CD14-positive monocyte (primary cell): Measurements from ENCODE around the gene DOCK1. TPM values are rescaled to one million over a fixed set of nuclear protein-coding genes. Genes with fewer than 3 reads are reported as not detected.

Experiments used
- DNase-seq, 3 donors: peaks; one replicate each; pipeline ENCODE4 v3.0.0-alpha.2; 2011 to 2022
- H2AFZ ChIP-seq: 2 replicates; pipeline ENCODE4 v1.6.0; 2012; ENCODE audit warnings: mild to moderate bottlenecking, low read depth, low read length, inconsistent platforms; ENCODE audit not compliant: insufficient read depth, poor library complexity, severe bottlenecking
- H3K27ac ChIP-seq, 2 donors: 1 replicate in 1 of 2; 2 replicates in 1 of 2; pipeline ENCODE4 v1.5.1; 2012 to 2013; ENCODE audit warnings: low read length in 2 of 2, control low read depth in 1 of 2, inconsistent platforms in 1 of 2, low read depth in 1 of 2, mild to moderate bottlenecking in 1 of 2
- H3K27me3 ChIP-seq, 2 donors: one replicate each; pipeline versions ENCODE4 v1.6.0 to v1.6.1; 2011 to 2013; ENCODE audit warnings: low read length in 2 of 2; ENCODE audit not compliant: control insufficient read depth in 2 of 2, insufficient read depth in 2 of 2
- H3K36me3 ChIP-seq, 2 donors: replicated peaks in 1 of 2; 1 replicate in 1 of 2; 2 replicates in 1 of 2; pipeline versions ENCODE4 v1.5.1 to v1.6.1; 2012 to 2013; ENCODE audit warnings: low read length in 2 of 2, control low read depth in 1 of 2, inconsistent platforms in 1 of 2, mild to moderate bottlenecking in 1 of 2; ENCODE audit not compliant: insufficient read depth in 2 of 2, control insufficient read depth in 1 of 2
- H3K4me1 ChIP-seq, 2 donors: 1 replicate in 1 of 2; 2 replicates in 1 of 2; pipeline versions ENCODE4 v1.5.1 to v1.6.1; 2012 to 2013; ENCODE audit warnings: low read length in 2 of 2, control low read depth in 1 of 2, inconsistent platforms in 1 of 2, mild to moderate bottlenecking in 1 of 2, moderate library complexity in 1 of 2; ENCODE audit not compliant: insufficient read depth in 2 of 2, control insufficient read depth in 1 of 2
- H3K4me2 ChIP-seq: replicated peaks from 2 replicates; pipeline ENCODE3; 2012; ENCODE audit warnings: low read length, moderate library complexity, mild to moderate bottlenecking; ENCODE audit not compliant: poor library complexity, severe bottlenecking; ENCODE audit errors: extremely low read depth
- H3K4me3 ChIP-seq, 3 experiments: fragments of 200-600 bp in 1 of 3; sonication (generic) in 1 of 3; replicated peaks in 1 of 3; 1 replicate in 2 of 3; 2 replicates in 1 of 3; pipeline ENCODE4 v1.5.1; 2011 to 2013; ENCODE audit warnings: low read length in 3 of 3, mild to moderate bottlenecking in 3 of 3, control low read depth in 2 of 3, low read depth in 2 of 3, inconsistent platforms in 1 of 3, moderate library complexity in 1 of 3
- H3K79me2 ChIP-seq: 2 replicates; pipeline ENCODE4 v1.6.0; 2012; ENCODE audit warnings: mild to moderate bottlenecking, control low read depth, inconsistent platforms, low read length, moderate library complexity; ENCODE audit not compliant: insufficient read depth
- H3K9ac ChIP-seq: 2 replicates; pipeline ENCODE4 v1.6.0; 2017; ENCODE audit warnings: low read length, mild to moderate bottlenecking; ENCODE audit not compliant: insufficient read depth, poor library complexity, severe bottlenecking
- H3K9me3 ChIP-seq, 2 donors: replicated peaks in 1 of 2; 1 replicate in 1 of 2; 2 replicates in 1 of 2; pipeline versions ENCODE4 v1.5.1 to v1.6.1; 2012 to 2013; ENCODE audit warnings: low read length in 2 of 2, control low read depth in 1 of 2; ENCODE audit not compliant: control insufficient read depth in 1 of 2, insufficient read depth in 1 of 2
- H4K20me1 ChIP-seq: 2 replicates; pipeline ENCODE4 v1.6.0; 2012; ENCODE audit warnings: mild to moderate bottlenecking, low read length, control low read depth, moderate library complexity; ENCODE audit not compliant: insufficient read depth
- H3K27ac Mint-ChIP-seq, 7 donors: one replicate each; pipeline ENCODE4 v1.8.0; 2020; ENCODE audit warnings: mild to moderate bottlenecking in 7 of 7, mixed read lengths in 7 of 7, moderate library complexity in 6 of 7, inconsistent platforms in 2 of 7
- H3K27me3 Mint-ChIP-seq, 3 donors: one replicate each; pipeline ENCODE4 v1.8.0; 2021 to 2022; ENCODE audit warnings: low read depth in 3 of 3, mild to moderate bottlenecking in 3 of 3, mixed read lengths in 3 of 3, moderate library complexity in 3 of 3, inconsistent platforms in 1 of 3
- H3K36me3 Mint-ChIP-seq, 2 donors: one replicate each; pipeline ENCODE4 v1.8.0; 2020; ENCODE audit warnings: mixed read lengths in 2 of 2, inconsistent platforms in 1 of 2, mild to moderate bottlenecking in 1 of 2
- H3K4me1 Mint-ChIP-seq: one replicate; pipeline ENCODE4 v1.8.0; 2020; ENCODE audit warnings: mild to moderate bottlenecking, mixed read lengths
- H3K4me3 Mint-ChIP-seq, 2 donors: one replicate each; pipeline ENCODE4 v1.8.0; 2020; ENCODE audit warnings: mild to moderate bottlenecking in 2 of 2, mixed read lengths in 2 of 2, moderate library complexity in 1 of 2
- H3K9me3 Mint-ChIP-seq, 7 donors: one replicate each; pipeline ENCODE4 v1.8.0; 2020 to 2022; ENCODE audit warnings: mixed read lengths in 7 of 7, mild to moderate bottlenecking in 6 of 7, moderate library complexity in 6 of 7, inconsistent platforms in 2 of 7
- CTCF ChIP-seq: fragments of 200-600 bp; IDR thresholded peaks from one replicate; pipeline ENCODE4 v1.8.0; 2022; ENCODE audit warnings: antibody characterized with exemption, mild to moderate bottlenecking
- WGBS: methylation state at CpG from one replicate; pipeline ENCODE4 v1.1.5; 2013; ENCODE audit warnings: missing lambda C conversion rate; ENCODE audit not compliant: insufficient coverage; 5-methylcytosine and 5-hydroxymethylcytosine counted together
- intact Hi-C, 2 donors: fragments of 100-400 bp; cut with micrococcal nuclease; formaldehyde crosslinking; loops; one replicate each; pipeline versions ENCODE4 v1.15.0 to v1.15.1; 2023
- polyA plus RNA-seq, 3 donors: library from polyadenylated mRNA; depleted of rRNA in 1 of 3; unstranded in 2 of 3; stranded (reverse) in 1 of 3; fragments of 300-500 nt in 2 of 3; fragments of >200 nt in 1 of 3; fragmentation: Illumina TruSeq in 2 of 3; gene quantifications; 1 replicate in 2 of 3; 2 replicates in 1 of 3; pipeline ENCODE4 v1.2.3, GENCODE V29; 2012 to 2021

The DOCK1 gene
- polyA plus RNA-seq, 3 donors = 0.31 to 0.35 TPM; not detected in 1

GRCh38 chr10:127135844-127136577 lies 230.8 kb downstream of the DOCK1 start:
- peak overlapping the region in 4 of 7 donors; percentile 9 to 37 (median 30) for H3K27ac Mint-ChIP-seq
- Histone ChIP-seq H2AFZ (no peak overlapping the region), H3K27me3 (no peaks in the 10 kb centered on the region), H3K79me2 (no peaks in the 10 kb centered on the region), H3K9ac (no peak overlapping the region), H3K4me1 (peaks cover 11 to 16% of the 10 kb centered on the region in 2 donors), H3K4me2 (peak overlapping the region; percentile 48), H3K4me3 (peak overlapping the region in 1 of 3 experiments; percentile 9), H4K20me1 (no peaks in the 10 kb centered on the region), H3K9me3 (no peaks in the 10 kb centered on the region), H3K27ac (peak overlapping the region in 1 of 2 donors; percentile 50), H3K36me3 (no peaks in the 10 kb centered on the region)
- WGBS = no CpG with 5 or more reads among the region's 6 CpGs
- peak; percentile 12 to 35 (median 18) for DNase-seq
- peaks cover 0 to 4% (median 0%) of the 10 kb centered on the region in 7 donors for H3K9me3 Mint-ChIP-seq
- no peak for TF ChIP-seq CTCF
- peaks cover 26% of the 10 kb centered on the region for H3K4me1 Mint-ChIP-seq
- H3K36me3 Mint-ChIP-seq = no peaks in the 10 kb centered on the region
- intact Hi-C loops = no loop called here
- peak overlapping the region in 1 of 2 donors; percentile 60 for H3K4me3 Mint-ChIP-seq
- no peaks in the 10 kb centered on the region for H3K27me3 Mint-ChIP-seq

- H3K4me1 ChIP-seq = peaks cover 11 to 16% of the 10 kb centered on the region in 2 donors
- intact Hi-C loops = no loop called here
These were observed 232.2 kb downstream of the DOCK1 start for GRCh38 chr10:127137391-127137790.

More at GRCh38 chr10:127137391-127137790, 232.2 kb downstream of the DOCK1 start:
- Mint-ChIP-seq H3K27ac (no peak overlapping the region), H3K9me3 (peaks cover 0 to 4% (median 0%) of the 10 kb centered on the region in 7 donors), H3K36me3 (no peaks in the 10 kb centered on the region), H3K4me3 (no peak overlapping the region), H3K4me1 (peaks cover 21% of the 10 kb centered on the region), H3K27me3 (no peaks in the 10 kb centered on the region)
- Histone ChIP-seq H3K27ac (no peak overlapping the region), H3K4me3 (no peak overlapping the region), H3K79me2 (no peaks in the 10 kb centered on the region), H3K36me3 (no peaks in the 10 kb centered on the region), H4K20me1 (no peaks in the 10 kb centered on the region), H3K4me2 (no peak overlapping the region), H3K9me3 (no peaks in the 10 kb centered on the region), H3K27me3 (no peaks in the 10 kb centered on the region), H3K9ac (no peak overlapping the region), H2AFZ (no peak overlapping the region)
- no peak for TF ChIP-seq CTCF
- WGBS = 86% methylated on average over 2 of the region's 7 CpGs
- DNase-seq = no peak
